CD4-positive, alpha-beta T cell (primary cell): ENCODE data around the gene LGALSL. TPM values are rescaled to one million over a fixed set of nuclear protein-coding genes. Genes with fewer than 3 reads are reported as not detected.

ENCODE experiments used
- ATAC-seq: fragments of 200-7000 bp; cut with Tn5 transposase; one replicate; pipeline ENCODE4 v1.10.0; 2022; ENCODE audit warnings: mild to moderate bottlenecking; ENCODE audit not compliant: poor library complexity
- CTCF ChIA-PET: fragments of 350-600 bp; sonication (Branson Sonifier 250); formaldehyde crosslinking; loops from one replicate; lab custom pipeline; 2021; ENCODE audit warnings: antibody characterized with exemption, inconsistent platforms; lab: Charles Lee
- POLR2A ChIA-PET: fragments of 350-600 bp; sonication (Branson Sonifier 250); formaldehyde crosslinking; loops from one replicate; lab custom pipeline; 2021; ENCODE audit warnings: antibody characterized with exemption, inconsistent platforms; lab: Charles Lee
- DNase-seq, 14 experiments: peaks; one replicate each; pipeline ENCODE4 v3.0.0-alpha.2; 2013 to 2020; ENCODE audit warnings: mixed read lengths in 2 of 14
- H3K27ac ChIP-seq, 2 donors: one replicate each; pipeline versions ENCODE4 v1.5.1 to v1.7.0; 2013; ENCODE audit warnings: low read length in 2 of 2, low read depth in 1 of 2, mild to moderate bottlenecking in 1 of 2
- H3K27me3 ChIP-seq, 2 experiments: 1 replicate in 1 of 2; 2 replicates in 1 of 2; pipeline versions ENCODE4 v1.6.1 to v1.7.0; 2013; ENCODE audit warnings: low read length in 2 of 2, control low read depth in 1 of 2, mild to moderate bottlenecking in 1 of 2, moderate library complexity in 1 of 2; ENCODE audit not compliant: insufficient read depth in 2 of 2, control insufficient read depth in 1 of 2
- H3K36me3 ChIP-seq: one replicate; pipeline ENCODE4 v1.6.1; 2013; ENCODE audit warnings: low read length, control low read depth; ENCODE audit not compliant: insufficient read depth
- H3K4me1 ChIP-seq: one replicate; pipeline ENCODE4 v1.6.1; 2013; ENCODE audit warnings: low read length, control low read depth; ENCODE audit not compliant: insufficient read depth
- H3K4me3 ChIP-seq: one replicate; pipeline ENCODE4 v1.5.1; 2013; ENCODE audit warnings: mild to moderate bottlenecking, low read length, moderate library complexity
- H3K9me3 ChIP-seq, 2 experiments: 1 replicate in 1 of 2; 2 replicates in 1 of 2; pipeline versions ENCODE4 v1.6.1 to v1.7.0; 2013; ENCODE audit warnings: low read length in 2 of 2, mild to moderate bottlenecking in 2 of 2, control low read depth in 1 of 2, moderate library complexity in 1 of 2; ENCODE audit not compliant: control insufficient read depth in 1 of 2, insufficient read depth in 1 of 2
- H3K27ac Mint-ChIP-seq: one replicate; pipeline ENCODE4 v1.8.0; 2020; ENCODE audit warnings: mixed read lengths
- H3K27me3 Mint-ChIP-seq: one replicate; pipeline ENCODE4 v1.8.0; 2021; ENCODE audit warnings: mixed read lengths
- H3K36me3 Mint-ChIP-seq: one replicate; pipeline ENCODE4 v1.8.0; 2021; ENCODE audit warnings: low read depth, mixed read lengths
- H3K4me1 Mint-ChIP-seq: one replicate; pipeline ENCODE4 v1.8.0; 2021; ENCODE audit warnings: low read depth, mixed read lengths
- H3K4me3 Mint-ChIP-seq: one replicate; pipeline ENCODE4 v1.8.0; 2020; ENCODE audit warnings: mild to moderate bottlenecking, mixed read lengths
- H3K9me3 Mint-ChIP-seq: one replicate; pipeline ENCODE4 v1.8.0; 2020; ENCODE audit warnings: mixed read lengths
- CTCF ChIP-seq: fragments of 200-600 bp; IDR thresholded peaks from one replicate; pipeline ENCODE4 v1.8.0; 2022; ENCODE audit warnings: antibody characterized with exemption, mild to moderate bottlenecking
- intact Hi-C, 2 experiments: fragments of 100-400 bp; cut with DNase I in 1 of 2; cut with micrococcal nuclease in 1 of 2; formaldehyde crosslinking; loops; one replicate each; pipeline versions ENCODE4 v1.15.1 to v1.9.0; 2023 to 2025; cut with DNase I, micrococcal nuclease
- total RNA-seq, 174 experiments: library from RNA in 2 of 174; stranded (reverse) in 2 of 174; gene quantifications; one replicate each; pipeline ENCODE4 v1.2.3 and lab custom pipeline; 2021 to 2026

The LGALSL gene
- total RNA-seq, 2 experiments from 2014 or later = 0.22 to 0.31 TPM

GRCh38 chr2:64489081-64489751 lies 35.3 kb downstream of the LGALSL start:
- no peak for DNase-seq
- peaks cover 11% of the 10 kb centered on the region for H3K27me3 Mint-ChIP-seq
- H3K36me3 Mint-ChIP-seq = no peaks in the 10 kb centered on the region
- peaks cover 11% of the 10 kb centered on the region for H3K4me1 Mint-ChIP-seq
- ChIA-PET CTCF (interaction anchor here (1.8 to 3.0 kb wide), 5 partner anchors 12 to 440 kb away, joined by 4 to 40 read pairs (median 11); no protein-coding TSS in a partner anchor), POLR2A (interaction anchor here (0.7 kb wide), 1 partner anchor 425 kb away, joined by 3 read pairs; no protein-coding TSS in a partner anchor)
- Histone ChIP-seq H3K9me3 (no peaks in the 10 kb centered on the region), H3K36me3 (no peaks in the 10 kb centered on the region), H3K27me3 (no peaks in the 10 kb centered on the region), H3K27ac (no peak overlapping the region), H3K4me1 (peaks cover 15% of the 10 kb centered on the region), H3K4me3 (no peak overlapping the region)
- no peak for TF ChIP-seq CTCF
- intact Hi-C loops = loop anchor here in 1 of 2 experiments (5.0 kb wide), 1 partner anchor 797 kb away; no protein-coding TSS in a partner anchor
- H3K27ac Mint-ChIP-seq = no peak overlapping the region
- no peak for ATAC-seq
- H3K9me3 Mint-ChIP-seq = no peaks in the 10 kb centered on the region
- no peak overlapping the region for H3K4me3 Mint-ChIP-seq

- no peaks in the 10 kb centered on the region for H3K9me3 Mint-ChIP-seq
- intact Hi-C loops = no loop called here
- no peak overlapping the region for H3K27ac Mint-ChIP-seq
- ChIA-PET CTCF (interaction anchor here (1.2 kb wide), 1 partner anchor 161 kb away, joined by 4 read pairs; no protein-coding TSS in a partner anchor), POLR2A (no interaction called here)
- no peak overlapping the region for H3K4me3 Mint-ChIP-seq
- H3K9me3 ChIP-seq = no peaks in the 10 kb centered on the region
- H3K4me1 ChIP-seq = peaks cover 15% of the 10 kb centered on the region
- no peaks in the 10 kb centered on the region for H3K27me3 ChIP-seq
- TF ChIP-seq CTCF = no peak
- ATAC-seq (no peak), DNase-seq (no peak)
- peaks cover 17% of the 10 kb centered on the region for H3K27me3 Mint-ChIP-seq
- no peak overlapping the region for H3K4me3 ChIP-seq
- no peaks in the 10 kb centered on the region for H3K36me3 ChIP-seq
- peaks cover 11% of the 10 kb centered on the region for H3K4me1 Mint-ChIP-seq
- H3K36me3 Mint-ChIP-seq = no peaks in the 10 kb centered on the region
- H3K27ac ChIP-seq = no peak overlapping the region
Measured at GRCh38 chr2:64491426-64491825, 37.5 kb downstream of the LGALSL start.

GRCh38 chr2:64492272-64492671 lies 38.3 kb downstream of the LGALSL start:
- DNase-seq = no peak
- Mint-ChIP-seq H3K4me3 (no peak overlapping the region), H3K27ac (no peak overlapping the region), H3K27me3 (peaks cover 17% of the 10 kb centered on the region), H3K4me1 (peaks cover 11% of the 10 kb centered on the region), H3K36me3 (no peaks in the 10 kb centered on the region), H3K9me3 (no peaks in the 10 kb centered on the region)
- TF ChIP-seq CTCF = no peak
- H3K4me3 ChIP-seq = no peak overlapping the region
- ChIA-PET CTCF (interaction anchor here (1.2 kb wide), 1 partner anchor 162 kb away, joined by 4 read pairs; no protein-coding TSS in a partner anchor), POLR2A (no interaction called here)
- no peak overlapping the region for H3K27ac ChIP-seq
- no peak for ATAC-seq
- no peaks in the 10 kb centered on the region for H3K36me3 ChIP-seq
- intact Hi-C loops = no loop called here
- H3K4me1 ChIP-seq = peaks cover 15% of the 10 kb centered on the region
- no peaks in the 10 kb centered on the region for H3K9me3 ChIP-seq
- no peaks in the 10 kb centered on the region for H3K27me3 ChIP-seq
